ENCODE results near the gene PRKG1.
A peak's percentile ranks its signal among the peaks of the same experiment; 100 is the strongest.
"Not testable (repeated sequence)": the region's sequence is repeated elsewhere in the genome, so short reads cannot be mapped to it uniquely, and the experiment has no call there.

PRKG1 gene

GRCh38 chr10:51384971-51385370 is 310.7 kb downstream of the PRKG1 start:
- H3K9ac ChIP-seq (ENCODE audit: low read length) = no peak overlapping the region
- no peak overlapping the region for H3K4me2 ChIP-seq (ENCODE audit: low read length)
- no peaks in the 10 kb centered on the region for H3K9me3 ChIP-seq (ENCODE audit: insufficient read depth, low read length)
- no peaks in the 10 kb centered on the region for H4K20me1 ChIP-seq (ENCODE audit: insufficient read depth, low read length)
- H3K79me2 ChIP-seq (ENCODE audit: low read length) = no peaks in the 10 kb centered on the region
- H2AFZ ChIP-seq (ENCODE audit: low read depth, low read length) = no peak overlapping the region
- no peak for TF ChIP-seq EZH2phosphoT487 (IDR thresholded peaks at IDR 0.05; ENCODE audit: low read depth)
- TF ChIP-seq CTCF (IDR thresholded peaks at IDR 0.05; ENCODE audit: low read depth, low read length) = no peak
- H3K27me3 ChIP-seq (ENCODE audit: low read depth, low read length) = no peaks in the 10 kb centered on the region
- H3K4me3 ChIP-seq (ENCODE audit: low read length) = no peak overlapping the region
- H3K27ac ChIP-seq (ENCODE audit: low read length) = no peak overlapping the region
- H3K4me1 ChIP-seq (ENCODE audit: low read length) = no peaks in the 10 kb centered on the region; the same call in 1 of the 2 replicates
- H3K36me3 ChIP-seq (replicated peaks; ENCODE audit: low read depth, low read length) = no peaks in the 10 kb centered on the region

GRCh38 chr10:51386248-51386885 is 312.1 kb downstream of the PRKG1 start:
- H3K27me3 ChIP-seq (ENCODE audit: low read depth, low read length) = no peaks in the 10 kb centered on the region
- no peak overlapping the region for H3K27ac ChIP-seq (ENCODE audit: low read length)

DNA sequence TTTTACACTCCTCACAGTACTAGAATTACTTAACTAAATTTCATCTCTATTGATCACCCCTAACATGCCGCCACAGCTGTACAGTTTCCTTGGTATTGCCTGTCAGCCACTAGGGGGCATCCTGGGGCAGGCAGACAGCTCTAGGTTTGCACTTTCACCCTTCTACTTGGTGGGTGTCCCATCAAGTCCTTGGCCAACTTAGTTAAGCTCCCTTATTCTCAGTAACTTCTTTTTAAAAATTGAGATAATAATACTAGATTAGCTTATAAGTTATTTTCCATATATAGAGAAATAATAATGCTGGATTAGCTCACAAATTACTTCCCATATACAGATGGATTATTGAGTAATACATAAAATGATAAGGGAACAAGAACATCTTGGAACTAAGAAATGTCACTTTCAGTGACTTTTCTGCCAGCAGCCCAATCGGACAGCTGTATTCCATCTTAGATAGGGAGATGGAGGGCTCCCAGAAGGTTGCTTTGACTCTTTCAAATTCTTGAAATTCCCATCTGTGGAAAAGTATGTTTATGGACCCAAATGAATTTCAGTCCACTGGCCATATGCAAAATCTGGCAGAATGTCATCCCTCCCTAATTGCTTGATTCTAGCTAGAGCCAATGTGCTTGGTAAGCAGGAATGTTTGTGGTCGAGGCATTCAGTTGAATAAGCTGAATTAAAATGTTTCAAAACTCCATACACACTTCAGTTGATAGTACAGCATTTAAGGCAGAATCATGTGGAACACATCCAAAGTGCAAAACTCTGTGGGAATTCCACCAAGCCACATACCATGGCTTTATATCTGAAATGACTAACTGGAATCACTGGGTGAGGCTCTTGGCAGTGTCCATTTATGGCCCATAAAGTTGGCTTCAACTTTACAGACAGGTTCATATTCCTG is 315.4 kb downstream of the PRKG1 start:
- Histone ChIP-seq H3K27ac (ENCODE audit: low read length) (no peak overlapping the region), H3K36me3 (replicated peaks; ENCODE audit: low read depth, low read length) (no peaks in the 10 kb centered on the region), H3K4me2 (ENCODE audit: low read length) (peak overlapping the region; percentile 51), H3K9ac (ENCODE audit: low read length) (no peak overlapping the region), H3K4me3 (ENCODE audit: low read length) (no peak overlapping the region), H3K27me3 (ENCODE audit: low read depth, low read length) (no peaks in the 10 kb centered on the region), H3K4me1 (ENCODE audit: low read length) (no peaks in the 10 kb centered on the region), H3K9me3 (ENCODE audit: insufficient read depth, low read length) (no peaks in the 10 kb centered on the region), H3K79me2 (ENCODE audit: low read length) (no peaks in the 10 kb centered on the region), H2AFZ (ENCODE audit: low read depth, low read length) (peak overlapping the region; percentile 41; the same call in 1 of the 2 replicates), H4K20me1 (ENCODE audit: insufficient read depth, low read length) (no peaks in the 10 kb centered on the region)
- TF ChIP-seq CTCF (IDR thresholded peaks at IDR 0.05; ENCODE audit: low read depth, low read length) (peak; percentile 73), EZH2phosphoT487 (IDR thresholded peaks at IDR 0.05; ENCODE audit: low read depth) (no peak)

More at GRCh38 chr10:51386248-51386885, 312.1 kb downstream of the PRKG1 start:
- Histone ChIP-seq H3K4me3 (ENCODE audit: low read length) (no peak overlapping the region), H3K4me1 (ENCODE audit: low read length) (no peaks in the 10 kb centered on the region), H3K4me2 (ENCODE audit: low read length) (no peak overlapping the region), H3K9me3 (ENCODE audit: insufficient read depth, low read length) (no peaks in the 10 kb centered on the region), H3K9ac (ENCODE audit: low read length) (no peak overlapping the region), H3K79me2 (ENCODE audit: low read length) (no peaks in the 10 kb centered on the region), H3K36me3 (replicated peaks; ENCODE audit: low read depth, low read length) (no peaks in the 10 kb centered on the region), H2AFZ (ENCODE audit: low read depth, low read length) (no peak overlapping the region), H4K20me1 (ENCODE audit: insufficient read depth, low read length) (no peaks in the 10 kb centered on the region)
- TF ChIP-seq CTCF (IDR thresholded peaks at IDR 0.05; ENCODE audit: low read depth, low read length) (no peak), EZH2phosphoT487 (IDR thresholded peaks at IDR 0.05; ENCODE audit: low read depth) (no peak)

DNA sequence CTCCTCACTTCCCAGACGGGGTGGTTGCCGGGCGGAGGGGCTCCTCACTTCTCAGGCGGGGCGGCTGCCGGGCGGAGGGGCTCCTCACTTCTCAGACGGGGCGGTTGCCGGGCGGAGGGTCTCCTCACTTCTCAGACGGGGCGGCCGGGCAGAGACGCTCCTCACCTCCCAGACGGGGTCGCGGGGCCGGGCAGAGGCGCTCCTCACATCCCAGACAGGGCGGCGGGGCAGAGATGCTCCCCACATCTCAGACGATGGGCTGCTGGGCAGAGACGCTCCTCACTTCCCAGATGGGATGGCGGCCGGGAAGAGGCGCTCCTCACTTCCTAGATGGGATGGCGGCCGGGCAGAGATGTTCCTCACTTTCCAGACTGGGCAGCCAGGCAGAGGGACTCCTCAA is 318.7 kb downstream of the PRKG1 start:
- H3K4me1 ChIP-seq (ENCODE audit: low read length); H3K79me2 ChIP-seq (ENCODE audit: low read length); H3K4me3 ChIP-seq (ENCODE audit: low read length); H3K27ac ChIP-seq (ENCODE audit: low read length); H3K9me3 ChIP-seq (ENCODE audit: insufficient read depth, low read length); H3K9ac ChIP-seq (ENCODE audit: low read length); H2AFZ ChIP-seq (ENCODE audit: low read depth, low read length); H3K36me3 ChIP-seq (replicated peaks; ENCODE audit: low read depth, low read length); H3K4me2 ChIP-seq (ENCODE audit: low read length); H3K27me3 ChIP-seq (ENCODE audit: low read depth, low read length); H4K20me1 ChIP-seq (ENCODE audit: insufficient read depth, low read length): not testable (repeated sequence)

All from OCI-LY3 (cell line).